ENCODE results near the gene KCNH3.

GRCh38 chr12:49563951-49564685, 25.3 kb downstream of the KCNH3 start:
- TF ChIP-seq CTCF (IDR thresholded peaks at IDR 0.05; ENCODE audit: low read depth, low read length, missing input control) = no peak
- no peak for TF ChIP-seq YY1 (IDR thresholded peaks at IDR 0.05)
- no peak for TF ChIP-seq MAX (IDR thresholded peaks at IDR 0.05)
- no peak for TF ChIP-seq RAD21 (IDR thresholded peaks at IDR 0.05)
- TF ChIP-seq JUND (IDR thresholded peaks at IDR 0.05) = no peak
- no peak for TF ChIP-seq EGR1 (IDR thresholded peaks at IDR 0.05; ENCODE audit: low read depth in 2 of 2)
- no peak for TF ChIP-seq GABPA (IDR thresholded peaks at IDR 0.05 in 1 of 2, conservative IDR thresholded peaks at IDR 0.05 in 1 of 2)
- TF ChIP-seq TAF1 (conservative IDR thresholded peaks at IDR 0.05) = no peak
- TF ChIP-seq REST (IDR thresholded peaks at IDR 0.05) = no peak
- no peak for TF ChIP-seq SP1 (IDR thresholded peaks at IDR 0.05)
- TF ChIP-seq HNF4A (conservative IDR thresholded peaks at IDR 0.05) = no peak
- TF ChIP-seq NR2F2 (IDR thresholded peaks at IDR 0.05) = no peak
- TF ChIP-seq RXRA (IDR thresholded peaks at IDR 0.05) = no peak
